Neural cell (in vitro differentiated cells): ENCODE measurements around the gene CHCHD2. TPM values are rescaled to one million over a fixed set of nuclear protein-coding genes. Genes with fewer than 3 reads are reported as not detected.
"Not testable (repeated sequence)": the region's sequence is repeated elsewhere in the genome, so short reads cannot be mapped to it uniquely, and the experiment has no call there.

Experiments
- H2AFZ ChIP-seq: fragments of 200-600, 300-800 bp; sonication (generic), shearing (Covaris generic); 2 replicates; pipeline ENCODE4 v1.6.0; 2014; ENCODE audit warnings: low read depth, mild to moderate bottlenecking, antibody characterized with exemption, low read length, moderate library complexity
- H3F3A ChIP-seq: fragments of 200-600 bp; shearing (Covaris generic); 2 replicates; pipeline ENCODE4 v1.6.1; 2016; ENCODE audit warnings: mild to moderate bottlenecking, moderate library complexity, mixed read lengths, antibody characterized with exemption, low read length; ENCODE audit not compliant: insufficient read depth, poor library complexity, severe bottlenecking
- H3K27ac ChIP-seq: fragments of 200-600, 300-800 bp; sonication (generic), shearing (Covaris generic); 2 replicates; pipeline ENCODE4 v1.5.1; 2014; ENCODE audit warnings: mild to moderate bottlenecking, low read length, moderate library complexity
- H3K27me3 ChIP-seq: fragments of 300-800, 200-600 bp; sonication (generic), shearing (Covaris generic); 2 replicates; pipeline ENCODE4 v1.6.0; 2014; ENCODE audit warnings: mild to moderate bottlenecking, low read depth, low read length, moderate library complexity; ENCODE audit not compliant: insufficient read depth
- H3K36me3 ChIP-seq: fragments of 300-800, 200-600 bp; sonication (generic), shearing (Covaris generic); 2 replicates; pipeline ENCODE4 v1.5.1; 2014; ENCODE audit warnings: mild to moderate bottlenecking, antibody characterized with exemption, low read length, moderate library complexity; ENCODE audit not compliant: insufficient read depth
- H3K4me2 ChIP-seq: fragments of 300-800, 200-600 bp; sonication (generic), shearing (Covaris generic); 2 replicates; pipeline ENCODE4 v1.6.0; 2014; ENCODE audit warnings: mild to moderate bottlenecking, low read length
- H3K4me3 ChIP-seq: fragments of 300-800, 200-600 bp; sonication (generic), shearing (Covaris generic); 2 replicates; pipeline ENCODE4 v1.5.1; 2014; ENCODE audit warnings: mild to moderate bottlenecking, low read length, moderate library complexity
- H3K79me2 ChIP-seq: fragments of 200-600 bp; shearing (Covaris generic); replicated peaks from 2 replicates; pipeline ENCODE4 v1.6.0; 2014; ENCODE audit warnings: mild to moderate bottlenecking, low read length, moderate library complexity; ENCODE audit not compliant: insufficient read depth
- H3K9ac ChIP-seq: fragments of 300-800, 200-600 bp; sonication (generic), shearing (Covaris generic); 2 replicates; pipeline ENCODE4 v1.6.1; 2016; ENCODE audit warnings: mild to moderate bottlenecking, low read length, mixed read lengths
- H3K9me2 ChIP-seq: fragments of 200-600 bp; shearing (Covaris generic); 2 replicates; pipeline ENCODE4 v1.6.1; 2016; ENCODE audit warnings: mild to moderate bottlenecking, low read length, mixed read lengths; ENCODE audit not compliant: insufficient read depth
- H3K9me3 ChIP-seq: fragments of 200-600, 300-800 bp; sonication (generic), shearing (Covaris generic); 2 replicates; pipeline ENCODE4 v1.6.1; 2016; ENCODE audit warnings: mild to moderate bottlenecking, mixed run types, low read length, moderate library complexity, mixed read lengths
- H4K20me1 ChIP-seq: fragments of 200-600 bp; shearing (Covaris generic); 2 replicates; pipeline ENCODE4 v1.6.1; 2016; ENCODE audit warnings: mild to moderate bottlenecking, mixed run types; ENCODE audit not compliant: insufficient read depth
- CTCF ChIP-seq: fragments of 450-650 bp; IDR thresholded peaks from 2 replicates; pipeline ENCODE4 v1.5.1; 2014; ENCODE audit warnings: antibody characterized with exemption, mild to moderate bottlenecking, moderate library complexity; ENCODE audit not compliant: poor library complexity, severe bottlenecking
- EP300 ChIP-seq: fragments of 450-650 bp; conservative IDR thresholded peaks from 2 replicates; pipeline ENCODE4 v1.6.1; 2014; ENCODE audit warnings: antibody characterized with exemption, mild to moderate bottlenecking, moderate library complexity; ENCODE audit not compliant: poor library complexity, severe bottlenecking
- EZH2 ChIP-seq: fragments of 200-600, 300-800 bp; shearing (Covaris generic), sonication (generic); IDR thresholded peaks from 2 replicates; pipeline ENCODE4 v1.6.1; 2014; ENCODE audit warnings: antibody characterized with exemption, low read length, borderline replicate concordance, mild to moderate bottlenecking; ENCODE audit not compliant: insufficient read depth, poor library complexity, severe bottlenecking
- MXI1 ChIP-seq: fragments of 450-650 bp; conservative IDR thresholded peaks from 2 replicates; pipeline ENCODE4 v1.6.1; 2014; ENCODE audit warnings: antibody characterized with exemption, mild to moderate bottlenecking; ENCODE audit not compliant: poor library complexity, severe bottlenecking
- POLR2AphosphoS5 ChIP-seq: IDR thresholded peaks from 2 replicates; pipeline ENCODE4 v1.6.1; 2012
- RAD21 ChIP-seq: fragments of 450-650 bp; conservative IDR thresholded peaks from 2 replicates; pipeline ENCODE4 v1.6.1; 2014; ENCODE audit warnings: antibody characterized with exemption, mild to moderate bottlenecking, moderate library complexity
- REST ChIP-seq: IDR thresholded peaks from 2 replicates; pipeline ENCODE4 v1.6.1; 2012; ENCODE audit warnings: borderline replicate concordance
- SMC3 ChIP-seq: fragments of 450-650 bp; conservative IDR thresholded peaks from 2 replicates; pipeline ENCODE4 v1.6.1; 2014; ENCODE audit warnings: antibody characterized with exemption, mild to moderate bottlenecking, moderate library complexity; ENCODE audit not compliant: poor library complexity
- TAF1 ChIP-seq: IDR thresholded peaks from 2 replicates; pipeline ENCODE4 v1.6.1; 2012; ENCODE audit warnings: low read depth
- polyA plus RNA-seq: library from polyadenylated mRNA; depleted of rRNA; stranded (reverse); fragments of >200 nt; gene quantifications from 2 replicates; pipeline ENCODE4 v1.2.3, GENCODE V29; 2014

Gene CHCHD2
- polyA plus RNA-seq, 1 donor from 2014 or later, result 380 TPM

GRCh38 chr7:56097700-56098099 is 8.6 kb downstream of the CHCHD2 start:
- TF ChIP-seq TAF1 (no peak), MXI1 (no peak)
- no peak overlapping the region for H3K4me2 ChIP-seq
- H2AFZ ChIP-seq, result no peak overlapping the region
- no peaks in the 10 kb centered on the region for H4K20me1 ChIP-seq
- no peaks in the 10 kb centered on the region for H3K36me3 ChIP-seq
- H3K27ac ChIP-seq, result no peak overlapping the region
- H3F3A ChIP-seq, result no peaks in the 10 kb centered on the region
- no peak overlapping the region for H3K9ac ChIP-seq
- H3K4me3 ChIP-seq, result no peak overlapping the region
- H3K79me2 ChIP-seq, result no peaks in the 10 kb centered on the region
- H3K27me3 ChIP-seq, result no peaks in the 10 kb centered on the region
- H3K9me3 ChIP-seq, result no peaks in the 10 kb centered on the region
- H3K9me2 ChIP-seq, result no peaks in the 10 kb centered on the region

GRCh38 chr7:56092789-56093531 is 13.3 kb downstream of the CHCHD2 start, which contains the start of gene PHKG1:
Gene PHKG1 (minus strand): TSS chr7:56092952. CDS start chr7:56088941, 4,011 bp downstream.
- no peak within 1 kb of the TSS for H3K4me2 ChIP-seq
- no peak within 1 kb of the TSS for H3K4me3 ChIP-seq

GRCh38 chr7:56092388-56092787 is 13.9 kb downstream of the CHCHD2 start:
- not testable (repeated sequence) for H3K9me3 ChIP-seq, H4K20me1 ChIP-seq, H3K9ac ChIP-seq, H3K27me3 ChIP-seq, H3K9me2 ChIP-seq, H3K4me3 ChIP-seq, H3K36me3 ChIP-seq, H2AFZ ChIP-seq, H3K79me2 ChIP-seq, H3K27ac ChIP-seq, H3F3A ChIP-seq, H3K4me2 ChIP-seq

More at GRCh38 chr7:56092789-56093531, 13.3 kb downstream of the CHCHD2 start, which contains the start of gene PHKG1:
- no peaks in the 10 kb centered on the region for H3K79me2 ChIP-seq
- no peak within 1 kb of the TSS for H3K27ac ChIP-seq
- H3F3A ChIP-seq, result no peaks in the 10 kb centered on the region
- H3K9me3 ChIP-seq, result no peaks in the 10 kb centered on the region
- no peak within 1 kb of the TSS for H2AFZ ChIP-seq
- H3K36me3 ChIP-seq, result no peaks in the 10 kb centered on the region
- no peaks in the 10 kb centered on the region for H3K9me2 ChIP-seq
- H4K20me1 ChIP-seq, result no peaks in the 10 kb centered on the region
- TF ChIP-seq EP300 (no peak), RAD21 (no peak), MXI1 (no peak), EZH2 (no peak), TAF1 (no peak), SMC3 (no peak), REST (no peak), CTCF (no peak), POLR2AphosphoS5 (no peak)
- H3K27me3 ChIP-seq, result no peaks in the 10 kb centered on the region
- H3K9ac ChIP-seq, result no peak within 1 kb of the TSS
